NCI-H2196 treated with DMSO at 0.1 percent for 48 hours (cell line): ENCODE results near the gene EVL.
A peak's percentile ranks its signal among the peaks of the same experiment; 100 is the strongest.
"Not testable (repeated sequence)": the region's sequence is repeated elsewhere in the genome, so short reads cannot be mapped to it uniquely, and the experiment has no call there.

ENCODE experiments used
- DNase-seq: peaks from one replicate; lab custom pipeline; 2025; ENCODE audit not compliant: unreplicated experiment; lab: John Stamatoyannopoulos, UW

EVL gene

GRCh38 chr14:100144996-100145646 is 79.9 kb downstream of the EVL start:
- no peak for DNase-seq

GRCh38 chr14:100145682-100146464 is 80.7 kb downstream of the EVL start:
- no peak for DNase-seq

- no peak for DNase-seq
Observed at GRCh38 chr14:100146531-100147091, 81.4 kb downstream of the EVL start.

GRCh38 chr14:100147181-100147631 is 82.0 kb downstream of the EVL start:
- DNase-seq, result no peak

- no peak for DNase-seq
Observed at GRCh38 chr14:100147691-100148464, 82.7 kb downstream of the EVL start.

GRCh38 chr14:100148837-100149731 is 83.9 kb downstream of the EVL start:
- no peak for DNase-seq

GRCh38 chr14:100149851-100150611 is 84.8 kb downstream of the EVL start:
- no peak for DNase-seq

- DNase-seq, result no peak
Observed at GRCh38 chr14:100150932-100151587, 85.8 kb downstream of the EVL start.

- no peak for DNase-seq
Observed at GRCh38 chr14:100152091-100152490, 86.9 kb downstream of the EVL start.

GRCh38 chr14:100153560-100153959 is 88.3 kb downstream of the EVL start:
- DNase-seq, result no peak

- no peak for DNase-seq
Observed at GRCh38 chr14:100155049-100155621, 89.9 kb downstream of the EVL start.

- no peak for DNase-seq
Observed at GRCh38 chr14:100155756-100156616, 90.8 kb downstream of the EVL start.

- no peak for DNase-seq
Observed at GRCh38 chr14:100156776-100157175, 91.6 kb downstream of the EVL start.

GRCh38 chr14:100157548-100158232 is 92.5 kb downstream of the EVL start:
- not testable (repeated sequence) for DNase-seq

- DNase-seq, result no peak
Observed at GRCh38 chr14:100158566-100159093, 93.4 kb downstream of the EVL start.

GRCh38 chr14:100159094-100159864 is 94.1 kb downstream of the EVL start, which contains the start of gene DEGS2:
Gene DEGS2 (minus strand): TSS chr14:100159645. CDS start chr14:100159587, 58 bp downstream.
- DNase-seq, result peak; percentile 16
